K562 treated with DMSO at 1 percent for 4 hours (cell line): ENCODE measurements around the gene POLR2I. TPM values are rescaled to one million over a fixed set of nuclear protein-coding genes. Genes with fewer than 3 reads are reported as not detected.

Experiments
- total RNA-seq: library from RNA; unstranded; fragments of 300-600 nt; gene quantifications from 2 replicates; pipeline ENCODE4 v1.2.3, GENCODE V29; 2022; ENCODE audit not compliant: insufficient read depth

POLR2I gene
- total RNA-seq, result 45.4 and 68.1 TPM in 2 replicates

DNA sequence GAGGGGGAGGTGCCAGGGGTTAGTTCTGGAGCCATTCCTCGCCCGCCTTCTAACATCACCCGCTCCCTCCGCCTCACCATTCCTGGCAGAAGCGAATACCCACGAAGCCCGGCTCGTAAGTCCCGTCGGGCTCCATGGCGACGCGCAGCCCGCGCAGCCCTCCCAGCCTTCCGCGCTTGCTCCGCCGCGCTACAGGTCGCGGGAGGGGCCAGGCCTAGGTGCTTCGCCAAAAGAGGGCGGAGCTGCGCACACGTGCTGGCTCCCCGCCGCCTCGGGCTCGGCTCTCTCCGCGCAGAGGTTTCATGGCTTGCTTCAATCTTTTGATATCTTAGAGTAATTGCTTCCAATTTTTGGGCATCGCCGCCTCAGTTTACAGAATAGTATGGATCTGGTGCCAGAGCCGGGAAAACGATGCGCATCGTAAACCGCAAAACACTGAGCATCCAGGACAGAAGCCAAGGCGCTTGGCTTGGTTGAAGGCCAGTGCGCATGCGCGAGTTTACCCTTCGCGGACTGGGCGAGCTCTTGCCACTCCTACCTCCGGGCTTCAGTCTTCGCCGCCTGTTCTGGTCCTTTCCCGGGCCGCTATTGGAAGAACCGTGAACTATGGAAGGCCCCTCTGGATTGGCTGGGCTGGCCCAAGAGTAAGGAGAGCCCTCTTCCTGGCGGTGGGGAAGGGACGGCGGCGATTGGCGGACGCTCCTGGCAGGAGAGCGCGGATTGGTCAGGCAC, at the start of gene POLR2I:
TSS of gene POLR2I (minus strand) at position 155 of the 732 bp plus-strand sequence. CDS start at position 136, 19 bp downstream.

DNA sequence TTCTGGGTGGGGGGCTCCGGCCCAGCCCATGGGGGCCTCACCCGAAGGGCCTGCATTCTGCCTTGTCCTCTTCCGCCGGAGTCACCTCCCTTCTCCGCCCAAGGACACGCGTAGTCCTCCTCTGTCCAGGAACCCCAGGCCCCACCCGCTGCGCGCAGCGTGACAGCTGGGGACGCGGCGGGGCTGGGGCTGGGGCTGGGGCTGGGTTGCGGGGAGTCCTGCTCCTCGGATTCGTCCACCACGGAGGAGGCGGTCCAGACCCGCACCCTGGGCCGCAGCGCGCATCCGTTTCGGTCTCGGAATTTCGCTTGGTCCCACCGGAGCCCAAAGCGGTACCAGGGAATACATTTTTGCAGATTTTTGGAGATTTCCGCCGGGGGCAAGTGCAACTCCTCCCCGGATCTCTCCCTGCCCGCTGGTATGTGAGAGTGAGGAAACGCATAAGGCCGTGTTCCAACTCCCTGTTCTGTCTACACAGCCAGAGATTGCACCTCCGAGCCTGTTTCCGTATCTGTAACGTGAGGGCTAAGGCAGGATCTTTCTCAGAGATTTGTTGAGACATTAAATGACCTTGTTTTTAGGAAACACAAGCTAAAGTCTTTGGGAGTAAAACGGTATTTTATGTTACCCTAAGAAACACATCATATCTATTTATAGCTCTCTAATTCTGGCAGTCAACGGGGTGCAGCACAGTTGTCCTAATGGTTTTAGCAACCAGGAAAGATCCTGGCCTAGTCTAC, 37.8 kb upstream of the POLR2I start, which contains the start of gene COX7A1:
TSS of gene COX7A1 (minus strand) at position 96 of the 740 bp plus-strand sequence. CDS start at position 56, 40 bp downstream.

DNA sequence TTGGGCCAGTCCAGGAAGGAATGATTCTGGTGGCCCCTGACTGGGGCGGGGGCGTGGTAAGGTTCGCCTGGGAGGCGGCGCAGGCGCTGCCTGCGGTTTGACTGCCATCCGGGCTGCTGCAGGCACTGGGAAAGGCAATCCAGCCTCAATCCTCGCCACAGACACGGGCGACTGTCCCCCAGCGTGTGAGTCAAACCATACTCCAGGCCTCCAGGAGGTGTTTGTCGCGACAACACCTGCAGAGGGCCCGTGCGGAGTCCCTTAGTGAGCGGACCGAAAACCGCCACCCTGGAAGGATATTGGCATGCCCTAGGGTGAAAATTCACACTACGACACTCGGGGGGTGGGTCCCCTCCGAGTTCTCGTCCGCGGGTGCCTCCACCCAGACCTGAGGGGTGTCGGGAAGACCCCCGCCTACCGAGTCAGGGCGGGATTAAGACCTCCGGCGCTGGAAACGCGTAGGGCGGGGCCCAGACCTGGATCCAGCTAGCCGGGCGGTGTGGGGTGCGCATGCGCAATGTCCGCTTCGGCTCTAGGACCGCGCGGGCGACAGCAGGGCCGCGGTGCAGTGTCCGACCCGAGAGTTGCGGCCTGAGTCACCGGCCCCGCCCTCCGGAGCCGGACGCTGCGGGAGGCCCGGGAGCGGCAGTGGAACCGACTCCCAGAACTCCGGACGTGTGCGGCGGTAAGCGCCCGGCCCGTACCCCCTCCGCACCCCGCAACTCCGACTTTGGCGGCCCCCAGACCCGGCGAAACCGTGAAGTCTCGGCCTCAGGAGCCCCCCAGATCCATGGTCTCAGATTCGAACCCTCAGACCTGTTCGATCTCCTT, 25.0 kb upstream of the POLR2I start, which contains the start of gene CAPNS1:
TSS of gene CAPNS1 (plus strand) at position 594 of the 831 bp plus-strand sequence. CDS start 946 bp downstream, outside the sequence.

DNA sequence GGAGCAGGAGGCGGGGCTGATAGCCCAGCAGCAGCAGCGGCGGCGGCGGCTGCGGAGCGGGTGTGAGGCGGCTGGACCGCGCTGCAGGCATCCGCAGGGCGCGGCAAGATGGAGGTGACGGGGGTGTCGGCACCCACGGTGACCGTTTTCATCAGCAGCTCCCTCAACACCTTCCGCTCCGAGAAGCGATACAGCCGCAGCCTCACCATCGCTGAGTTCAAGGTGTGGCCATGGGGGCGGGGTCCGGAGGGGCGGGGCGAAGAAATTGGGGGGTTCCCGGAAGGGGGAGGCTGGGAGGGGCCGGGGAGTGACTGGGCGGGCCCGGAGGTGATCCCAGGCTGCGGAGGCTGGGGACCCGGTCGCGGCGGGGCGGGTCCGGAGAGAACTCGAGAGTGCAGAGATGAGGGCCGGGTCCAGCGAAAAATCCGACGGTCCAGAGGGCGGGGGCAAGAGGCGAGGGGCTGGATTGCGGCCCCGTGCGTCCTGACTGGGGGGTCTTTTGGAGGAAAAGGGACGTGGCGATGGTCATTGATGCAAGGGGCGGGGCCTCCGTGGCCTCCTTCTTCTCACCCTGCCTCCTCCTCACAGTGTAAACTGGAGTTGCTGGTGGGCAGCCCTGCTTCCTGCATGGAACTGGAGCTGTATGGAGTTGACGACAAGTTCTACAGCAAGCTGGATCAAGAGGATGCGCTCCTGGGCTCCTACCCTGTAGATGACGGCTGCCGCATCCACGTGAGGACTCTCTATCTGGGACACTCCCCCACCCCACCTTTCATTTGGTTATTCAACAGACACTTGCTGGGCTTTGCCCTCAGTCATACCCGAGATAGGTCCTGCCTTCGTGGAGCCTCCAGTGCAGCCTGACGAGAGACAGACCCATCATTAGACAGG, 1.0 kb upstream of the POLR2I start, which contains the start of gene TBCB:
TSS of gene TBCB (plus strand) at position 16 of the 891 bp plus-strand sequence. CDS start at position 109, 93 bp downstream.

DNA sequence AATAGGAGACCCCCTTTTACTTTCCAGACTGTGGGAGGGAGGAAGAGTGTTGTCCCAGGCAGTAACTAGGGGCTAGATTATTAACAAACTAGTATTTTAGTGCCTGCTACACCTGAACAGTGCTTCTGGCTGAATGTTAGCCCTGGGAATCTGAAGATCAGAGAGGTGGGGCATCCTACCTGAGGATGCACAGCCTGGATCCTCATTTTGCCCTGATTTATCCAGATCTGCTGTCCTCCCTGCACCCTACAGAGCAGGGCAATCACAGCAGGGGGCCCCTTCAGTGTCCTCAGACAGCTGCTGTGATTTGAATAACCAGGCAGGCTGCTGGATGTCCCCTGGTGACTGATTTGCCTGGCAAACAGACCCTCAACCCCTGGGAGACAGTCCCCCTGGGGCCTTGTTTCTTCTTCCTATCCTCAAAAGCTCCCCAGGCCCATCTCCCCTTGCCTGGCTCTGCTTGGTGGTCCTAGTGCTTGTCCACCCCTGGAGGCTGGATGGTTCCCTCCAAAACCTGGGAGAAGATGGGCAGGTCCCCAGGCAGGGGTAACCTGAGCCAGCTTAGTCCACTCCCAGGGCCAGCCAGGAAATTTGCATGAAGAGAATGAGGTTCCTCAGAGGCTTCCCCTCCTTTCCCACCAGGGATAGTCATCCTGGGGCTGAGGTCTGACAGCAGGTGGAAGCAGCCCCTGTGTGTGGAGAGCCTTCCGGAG, 4.0 kb downstream of the POLR2I start, which contains the start of gene OVOL3:
TSS of gene OVOL3 (plus strand) at position 657 of the 713 bp plus-strand sequence. CDS start 60 bp downstream, outside the sequence.

Other genes with a start within 250 kb of the POLR2I start
- 5.0 and 7.4 TPM in 2 replicates for gene APLP1, start 246.3 kb downstream of the POLR2I start, total RNA-seq
- gene NFKBID, start 214.3 kb downstream of the POLR2I start, total RNA-seq, result 4.9 and 8.8 TPM in 2 replicates
- gene HCST, start 212.3 kb downstream of the POLR2I start, total RNA-seq, result not detected in 2 replicates
- gene TYROBP, start 206.6 kb downstream of the POLR2I start, total RNA-seq, result 24.4 and 27.1 TPM in 2 replicates
- 0.24 TPM in 1 of 2 replicates, not detected in the other for gene LRFN3, start 178.5 kb downstream of the POLR2I start, total RNA-seq
- gene SDHAF1, start 119.7 kb downstream of the POLR2I start, total RNA-seq, result 44.2 and 61.7 TPM in 2 replicates
- gene SYNE4, start 106.1 kb downstream of the POLR2I start, total RNA-seq, result not detected in 2 replicates
- gene ALKBH6, start 100.7 kb downstream of the POLR2I start, total RNA-seq, result 30.1 TPM in 2 replicates
- 1.8 TPM in 2 replicates for gene CLIP3, start 82.0 kb downstream of the POLR2I start, total RNA-seq
- gene THAP8, start 60.6 kb downstream of the POLR2I start, total RNA-seq, result 3.7 and 5.1 TPM in 2 replicates
- gene WDR62, start 60.0 kb downstream of the POLR2I start, total RNA-seq, result 25.9 and 34.3 TPM in 2 replicates
- gene OVOL3, start 3.7 kb downstream of the POLR2I start, total RNA-seq, result not detected in 2 replicates
- 42.6 and 51.1 TPM in 2 replicates for gene TBCB, start 593 bp upstream of the POLR2I start, total RNA-seq
- 225 and 256 TPM in 2 replicates for gene CAPNS1, start 25.2 kb upstream of the POLR2I start, total RNA-seq
- gene COX7A1, start 37.6 kb upstream of the POLR2I start, total RNA-seq, result not detected in 2 replicates
- 0.41 TPM in 1 of 2 replicates, not detected in the other for gene ZNF565, start 99.8 kb upstream of the POLR2I start, total RNA-seq
- gene ZNF146, start 100.2 kb upstream of the POLR2I start, total RNA-seq, result 50.3 and 54.2 TPM in 2 replicates